ENCODE measurements around the gene FBXL7.

The FBXL7 gene

DNA sequence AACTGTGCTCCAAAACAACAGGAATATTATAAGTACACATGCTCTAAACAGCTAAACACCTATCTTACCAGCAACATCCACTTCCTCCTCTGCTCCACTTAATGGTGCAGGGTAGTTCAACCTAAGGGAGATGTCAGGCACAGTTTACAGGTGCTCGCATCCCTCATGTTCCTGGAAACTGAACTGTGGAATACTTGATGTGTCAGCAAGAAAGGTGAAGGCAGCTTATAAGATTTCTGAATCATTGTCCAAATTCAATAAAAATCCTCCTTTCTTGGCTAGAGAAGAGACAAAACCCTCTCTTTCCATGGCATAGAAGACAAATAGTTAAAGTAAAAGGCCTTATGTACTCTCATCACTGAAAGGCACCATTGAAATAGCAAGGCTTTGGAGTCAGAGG is 272.2 kb downstream of the FBXL7 start:
- DNase-seq (ENCODE audit: low read depth) = no peak

DNA sequence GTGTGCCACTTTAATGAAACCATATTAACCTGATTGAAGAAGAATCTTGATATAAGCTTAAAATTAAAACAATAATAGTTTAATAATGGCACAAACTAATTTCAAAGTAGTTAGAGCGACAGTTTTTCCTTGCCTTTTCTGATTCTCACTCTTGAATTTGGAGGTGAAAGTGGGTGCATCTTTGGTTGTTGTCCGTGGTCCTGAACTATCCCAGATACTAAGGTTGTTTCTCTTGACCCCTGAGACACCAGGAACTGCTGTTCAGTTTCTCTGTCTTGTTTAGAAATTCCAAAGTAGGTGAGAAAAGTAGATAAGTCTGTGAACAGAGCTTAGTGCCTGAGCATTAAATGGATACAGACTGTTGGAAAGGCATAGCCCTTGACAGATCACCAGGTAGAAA is 274.7 kb downstream of the FBXL7 start:
- DNase-seq (ENCODE audit: low read depth) = no peak

DNA sequence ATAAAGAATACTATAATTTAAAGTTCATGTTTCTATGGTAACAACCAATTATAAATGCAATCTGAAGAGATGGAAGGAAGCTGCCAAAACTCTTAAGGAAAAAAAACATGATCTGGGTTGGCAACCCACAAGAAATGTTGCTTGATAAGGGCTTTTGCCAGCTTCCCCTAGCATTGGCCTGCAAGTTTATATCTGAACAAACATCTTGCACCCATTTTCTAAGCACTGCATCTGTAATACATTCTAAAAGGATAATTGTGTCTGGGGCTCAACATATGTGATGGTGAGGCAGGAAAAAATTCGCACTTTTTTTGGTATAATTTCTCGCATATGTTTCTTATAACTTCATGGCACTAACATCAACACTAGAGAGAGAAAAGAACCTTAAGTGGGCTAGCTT is 276.4 kb downstream of the FBXL7 start:
- no peak for DNase-seq (ENCODE audit: low read depth)

DNA sequence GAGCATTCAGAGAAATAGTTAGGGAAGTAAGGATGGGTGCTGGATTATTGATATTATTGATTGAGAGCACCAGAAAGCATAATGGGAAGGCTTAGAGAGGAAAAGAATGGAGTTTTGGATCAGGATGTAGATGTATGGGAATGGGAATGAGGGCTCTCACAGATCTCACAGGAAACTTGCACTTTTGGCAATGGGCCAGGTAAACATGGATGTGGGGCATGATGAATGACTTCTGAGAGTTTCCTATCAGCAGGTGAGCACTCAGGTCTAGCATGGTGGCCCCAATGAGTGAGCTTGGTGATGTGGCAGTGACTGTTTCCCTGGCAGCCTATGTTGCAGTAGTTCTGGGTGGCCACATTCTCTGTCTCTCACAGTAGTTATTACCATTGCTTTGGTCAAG is 283.8 kb downstream of the FBXL7 start:
- DNase-seq (ENCODE audit: low read depth) = no peak

DNA sequence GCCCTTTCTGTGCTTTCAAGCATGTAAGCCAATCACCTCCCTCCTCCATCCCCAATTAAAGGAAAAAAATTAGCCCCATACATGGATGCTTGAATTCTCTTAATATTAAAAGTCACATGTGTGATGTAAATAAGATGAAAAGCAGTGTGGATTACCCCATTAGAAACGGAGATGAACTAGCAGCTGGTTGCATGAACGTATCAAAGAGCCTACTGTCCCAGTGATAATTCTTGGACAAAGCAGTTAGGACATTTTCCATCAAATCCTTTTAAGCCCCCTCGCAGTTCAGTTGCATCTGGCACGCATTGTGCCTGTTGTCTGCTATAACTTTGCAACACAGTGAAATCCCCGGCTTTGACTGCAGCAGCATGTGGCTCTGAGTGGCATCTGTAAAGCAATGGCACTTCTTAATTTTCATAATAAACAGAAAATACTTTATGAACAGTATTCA is 285.6 kb downstream of the FBXL7 start:
- DNase-seq (ENCODE audit: low read depth) = no peak

DNA sequence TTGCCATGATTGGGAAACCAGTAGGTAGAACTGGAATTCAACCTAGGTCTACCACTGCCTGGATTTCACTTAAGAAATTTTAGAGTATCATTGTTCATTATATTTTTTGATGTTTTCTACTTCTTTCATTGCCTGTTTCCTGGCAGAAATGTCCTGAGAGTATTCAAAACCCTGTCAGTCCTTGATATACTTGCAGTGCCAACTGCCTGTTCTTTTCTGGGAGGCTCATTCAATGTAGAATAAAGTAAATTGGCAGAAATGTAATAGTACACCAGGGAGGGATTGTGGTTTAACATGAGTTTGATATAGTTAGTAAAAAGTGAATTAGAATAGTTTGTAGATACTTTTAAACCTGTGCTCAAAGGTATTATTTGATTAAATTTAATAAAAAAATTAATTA is 286.3 kb downstream of the FBXL7 start:
- no peak for DNase-seq (ENCODE audit: low read depth)

DNA sequence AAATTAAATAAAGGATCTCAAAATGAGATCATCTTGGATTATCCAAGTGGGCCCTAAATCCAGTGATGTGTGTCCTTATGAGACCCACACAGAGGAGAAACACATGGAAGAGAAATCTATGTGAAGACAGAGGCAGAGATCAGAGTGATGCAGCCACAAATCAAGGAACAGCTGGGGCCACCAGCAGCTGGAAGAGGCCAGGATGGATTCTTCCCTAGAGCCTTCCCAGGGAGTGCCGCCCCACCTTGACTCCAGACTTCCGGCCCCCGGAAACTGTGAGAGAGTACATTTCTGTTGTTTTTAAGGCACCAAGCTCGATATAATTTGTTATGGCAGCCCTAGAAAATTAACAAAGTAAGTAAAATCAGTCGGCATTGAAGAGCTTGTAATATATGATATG is 286.9 kb downstream of the FBXL7 start:
- no peak for DNase-seq (ENCODE audit: low read depth)

DNA sequence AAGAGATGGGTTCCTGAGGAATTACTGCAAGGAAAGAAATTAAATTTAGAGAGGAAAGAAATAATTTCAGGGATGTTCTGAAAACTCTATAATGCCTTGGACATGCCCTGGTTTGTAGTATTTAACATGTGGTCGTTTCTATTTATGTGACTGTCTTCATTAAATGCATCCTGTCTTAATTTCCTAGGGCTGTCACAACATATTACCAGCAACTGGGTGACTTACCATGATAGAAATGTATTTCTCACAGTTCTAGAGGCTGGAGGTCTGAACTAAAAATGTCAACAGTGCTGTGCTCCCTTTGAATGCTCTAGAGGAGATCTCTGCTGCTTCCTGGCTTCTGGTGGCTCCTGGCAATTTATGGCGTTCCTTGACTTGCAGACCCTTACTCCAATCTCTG is 287.7 kb downstream of the FBXL7 start:
- DNase-seq (ENCODE audit: low read depth) = no peak

DNA sequence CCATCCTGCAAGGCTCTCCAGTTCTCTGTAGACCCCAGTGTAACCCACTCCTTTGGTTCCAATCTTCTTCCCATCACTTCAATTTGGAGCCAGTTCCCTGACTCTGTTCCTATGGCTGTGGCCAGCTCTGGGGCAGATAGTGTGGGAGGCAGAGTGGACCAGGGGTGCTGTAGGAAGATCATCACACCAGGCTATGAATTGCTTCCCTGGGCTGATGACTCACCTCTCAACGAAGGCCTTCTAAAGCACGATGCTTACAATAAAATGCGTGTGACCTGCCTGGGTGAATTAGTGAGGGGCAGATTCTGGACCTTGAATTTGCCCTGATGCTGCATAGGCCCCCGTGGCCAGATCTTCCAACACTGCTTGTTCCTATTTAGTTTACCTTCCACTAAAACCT is 289.7 kb downstream of the FBXL7 start:
- DNase-seq (ENCODE audit: low read depth) = no peak

DNA sequence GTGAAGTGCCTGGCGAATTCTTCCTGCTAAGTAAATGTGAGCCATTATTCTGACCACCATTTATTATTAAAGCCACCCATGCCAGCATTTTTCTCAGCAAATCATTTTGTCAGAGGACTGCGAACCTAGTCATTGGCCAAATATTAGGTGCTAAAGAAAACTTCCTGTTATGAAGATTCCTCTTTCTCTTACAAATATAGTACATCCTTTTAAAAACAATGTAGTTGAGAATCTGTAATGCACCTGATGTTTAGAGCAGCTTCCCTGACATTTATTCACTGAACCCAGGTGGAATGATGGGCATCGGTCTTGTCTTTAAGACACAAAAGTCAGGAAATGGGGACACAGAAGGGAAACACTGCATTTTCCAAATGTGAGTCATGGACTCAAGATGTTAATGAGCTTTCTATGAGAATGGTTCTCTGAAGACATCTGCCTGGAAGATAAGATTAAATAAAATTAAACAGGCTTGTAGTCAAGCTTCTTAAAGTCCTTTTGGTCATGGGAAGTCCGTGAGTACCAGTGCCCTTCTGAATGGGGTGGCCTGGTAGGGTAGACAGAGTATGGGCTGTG is 290.6 kb downstream of the FBXL7 start:
- DNase-seq (ENCODE audit: low read depth) = no peak

DNA sequence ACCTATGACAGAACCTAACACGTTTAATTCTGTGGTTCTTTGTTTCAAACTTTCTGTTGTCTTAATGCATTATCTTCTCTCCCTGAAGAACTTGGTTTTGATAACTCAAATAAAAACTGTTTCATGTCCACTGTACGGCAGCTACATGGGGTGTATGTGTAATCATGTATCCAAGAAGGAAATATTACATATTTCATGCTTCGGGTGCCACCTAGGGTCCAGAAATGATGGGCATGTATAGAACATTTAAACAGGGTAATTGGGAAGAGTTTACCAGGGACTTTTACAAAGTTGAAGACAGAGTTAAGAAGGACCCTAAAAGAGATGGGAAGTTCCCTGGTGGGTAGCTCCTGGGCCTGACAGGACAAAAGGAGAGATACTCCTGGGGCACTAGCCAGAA is 291.3 kb downstream of the FBXL7 start:
- DNase-seq (ENCODE audit: low read depth) = no peak

DNA sequence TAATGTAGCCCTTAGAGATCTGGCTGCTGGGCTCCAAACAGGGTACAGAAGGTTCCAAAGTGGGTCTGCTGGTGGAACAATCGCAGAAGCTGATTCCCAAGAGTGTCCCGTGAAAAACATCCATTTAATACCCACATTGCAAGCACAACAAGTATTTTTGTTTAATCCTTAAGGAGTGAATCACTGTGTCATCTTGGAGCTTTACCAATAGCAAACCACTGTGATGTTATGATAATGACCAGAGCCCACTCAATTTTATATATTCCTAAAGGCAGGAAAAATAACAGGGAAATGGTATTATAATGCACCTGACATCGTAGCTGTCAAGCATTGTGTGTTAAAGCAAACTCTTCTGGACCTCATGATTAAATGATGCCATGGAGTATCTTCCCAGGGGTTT is 291.9 kb downstream of the FBXL7 start:
- no peak for DNase-seq (ENCODE audit: low read depth)

DNA sequence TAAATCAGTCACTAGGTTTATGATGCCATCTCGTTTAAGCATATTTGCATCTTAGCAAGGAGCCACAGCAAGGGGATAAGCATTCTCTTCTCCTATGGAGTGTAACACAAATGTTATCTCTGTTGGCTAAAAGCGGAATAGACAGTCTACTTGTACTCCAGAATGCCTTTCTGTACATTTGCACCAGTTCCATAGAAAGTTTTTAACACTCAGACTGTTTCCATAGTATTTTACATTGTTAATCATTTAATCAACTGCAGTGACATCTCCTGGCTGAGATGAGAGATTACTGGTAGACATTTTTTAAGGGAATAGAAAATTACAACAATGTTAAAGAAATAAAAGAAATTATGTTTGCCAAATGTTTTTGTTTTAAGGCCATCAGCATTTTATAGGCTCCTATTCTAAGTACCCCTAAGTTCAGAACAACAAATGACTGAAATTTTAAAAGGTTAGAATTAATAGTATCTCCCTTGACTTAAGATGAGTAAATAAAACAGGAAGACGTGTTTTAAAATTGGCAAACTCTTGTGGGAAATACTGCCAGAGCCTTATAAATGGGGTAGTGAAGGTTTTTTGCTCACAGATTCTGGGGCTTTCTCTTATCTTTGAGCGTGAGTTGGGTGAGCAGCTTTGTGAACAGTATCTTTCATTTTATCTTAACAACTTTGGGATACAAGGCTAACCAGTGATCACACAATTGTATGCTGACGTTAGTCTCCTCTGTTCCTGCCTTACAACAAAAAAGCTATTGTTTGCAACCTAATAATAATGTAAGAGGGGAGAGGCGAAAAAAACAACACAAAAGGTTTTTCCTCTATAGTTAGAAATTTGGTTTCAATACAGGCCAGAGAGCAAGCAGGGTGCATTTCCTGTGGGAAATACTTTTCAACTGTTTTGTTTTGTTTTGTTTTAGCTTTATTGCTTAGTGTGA is 294.3 kb downstream of the FBXL7 start:
- DNase-seq (ENCODE audit: low read depth) = no peak

DNA sequence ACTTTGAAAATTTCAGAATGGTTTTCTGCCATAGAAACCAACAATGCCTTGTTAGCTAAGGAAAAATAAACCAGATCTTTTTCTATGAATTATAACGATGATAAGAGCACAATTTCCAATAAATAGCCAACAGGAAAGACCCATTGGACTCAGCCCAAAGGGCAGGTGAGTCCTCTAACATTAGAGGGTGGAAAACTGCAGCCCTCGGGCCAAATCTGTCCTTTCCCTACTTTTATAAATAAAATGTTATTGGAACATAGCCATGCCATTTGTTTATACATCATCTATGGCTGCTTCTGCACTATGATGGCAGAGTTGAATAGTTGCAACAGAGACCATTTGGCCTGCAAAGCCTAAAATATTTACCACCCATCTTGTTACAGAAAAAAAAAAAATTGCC is 296.1 kb downstream of the FBXL7 start:
- DNase-seq (ENCODE audit: low read depth) = no peak

DNA sequence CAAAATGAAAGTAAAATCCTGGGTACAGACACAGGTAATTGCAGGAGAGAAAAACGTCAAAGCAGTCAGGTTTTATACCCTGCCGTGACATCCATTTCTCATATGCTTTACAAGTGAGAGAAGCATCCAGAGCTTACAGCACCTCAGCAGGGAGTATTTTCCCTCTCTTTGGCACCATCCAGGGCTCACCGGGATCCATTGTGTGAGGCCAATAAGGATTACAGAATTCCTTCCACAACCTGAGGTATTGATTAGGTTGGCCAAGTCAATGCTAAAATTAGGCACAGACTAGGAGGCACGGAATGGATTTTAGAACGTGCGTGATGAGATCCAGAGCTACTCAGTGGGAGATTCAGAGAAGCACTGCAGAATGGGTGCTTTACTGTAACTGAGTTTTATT is 296.6 kb downstream of the FBXL7 start:
- no peak for DNase-seq (ENCODE audit: low read depth)

DNA sequence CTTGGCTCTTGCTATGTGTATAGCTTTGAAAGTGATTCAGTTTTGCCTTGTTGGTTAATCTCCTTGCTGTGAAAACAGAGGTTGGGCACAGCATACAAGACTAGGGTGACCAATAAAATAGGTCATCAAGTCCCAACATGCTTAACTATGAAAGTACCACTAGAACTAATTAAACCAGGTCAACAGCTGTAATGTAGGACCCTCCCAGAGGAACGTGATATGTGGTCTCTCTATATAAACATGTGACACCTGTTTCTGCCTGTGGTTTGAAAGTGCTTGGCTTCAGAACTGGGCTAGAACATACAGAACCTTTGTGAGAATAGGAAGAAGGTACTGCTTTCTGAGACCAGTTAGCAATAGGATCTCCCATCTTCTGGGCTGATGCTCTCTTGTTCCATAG is 297.1 kb downstream of the FBXL7 start:
- DNase-seq (ENCODE audit: low read depth) = no peak

DNA sequence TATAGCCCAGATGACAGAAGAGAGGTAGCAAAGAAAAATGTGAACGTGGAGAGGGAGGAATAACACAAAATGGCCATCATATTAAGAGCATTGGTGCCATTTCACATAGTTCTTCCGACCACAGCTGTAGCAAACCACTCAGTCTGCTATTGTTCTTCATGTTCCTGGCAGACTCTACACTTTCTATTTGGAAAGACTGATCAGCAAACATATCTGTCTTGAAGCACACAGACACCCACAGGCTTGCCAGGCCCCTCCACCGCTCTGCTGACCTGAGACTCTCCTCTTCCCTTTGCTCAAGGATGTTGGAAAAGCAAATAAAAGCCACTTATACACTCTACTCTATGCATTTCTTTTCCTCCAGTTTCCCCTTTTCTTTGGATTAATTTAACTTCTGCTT is 298.0 kb downstream of the FBXL7 start:
- no peak for DNase-seq (ENCODE audit: low read depth)

DNA sequence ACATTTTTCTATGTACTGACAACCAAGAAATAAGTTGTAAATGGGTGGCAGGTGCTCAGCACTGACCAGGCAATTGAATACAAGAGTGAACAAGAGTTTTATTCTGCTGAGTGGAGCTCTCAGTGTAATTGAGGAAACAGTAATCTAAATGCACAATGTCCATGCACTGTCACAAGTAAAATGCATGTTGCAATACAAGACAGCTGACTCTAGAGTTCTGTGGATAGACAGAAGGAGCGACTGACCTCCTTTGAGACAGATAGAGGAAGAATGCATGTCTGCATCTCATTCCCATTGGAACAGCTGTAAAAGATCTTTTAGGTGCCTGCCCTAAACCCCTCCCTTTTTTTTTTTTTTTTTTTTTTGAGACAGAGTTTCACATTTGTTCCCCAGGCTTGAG is 299.0 kb downstream of the FBXL7 start:
- DNase-seq (ENCODE audit: low read depth) = no peak

DNA sequence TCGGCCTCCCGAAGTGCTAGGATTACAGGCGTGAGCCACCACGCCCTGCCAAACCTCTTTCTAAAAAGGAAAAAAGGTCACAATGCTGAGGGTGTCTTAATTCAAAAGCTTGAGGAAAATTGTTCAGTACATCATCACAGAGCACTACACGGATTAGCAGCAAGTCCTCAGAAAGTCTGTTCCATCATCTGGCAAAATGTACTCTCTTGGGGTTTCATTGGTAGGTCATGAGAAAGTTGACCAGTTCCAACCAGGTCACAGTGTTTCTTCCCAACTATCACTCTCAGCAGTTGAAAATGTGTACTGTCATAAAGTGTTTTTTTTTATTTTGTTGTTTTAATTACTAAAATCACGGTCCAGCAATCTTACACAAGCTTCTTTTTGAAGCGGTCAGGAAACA is 299.6 kb downstream of the FBXL7 start:
- no peak for DNase-seq (ENCODE audit: low read depth)

DNA sequence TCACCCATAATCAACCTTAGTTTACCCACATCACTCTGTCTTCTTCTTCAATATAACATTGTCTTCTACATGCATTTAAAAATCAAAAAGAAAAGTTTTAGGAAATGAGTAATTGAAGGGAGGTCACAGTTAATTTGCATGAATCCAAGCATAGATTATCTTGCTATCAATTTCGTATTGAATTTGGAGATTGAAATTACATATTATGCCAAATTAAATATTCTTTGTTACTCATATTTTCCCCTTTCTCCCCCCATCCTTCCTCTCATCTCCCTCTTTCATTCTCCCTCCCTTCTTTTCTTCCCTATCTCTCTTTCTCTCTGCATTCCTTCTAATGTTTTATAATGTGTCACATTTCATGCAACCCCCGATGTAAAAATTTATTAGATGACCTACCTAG is 303.3 kb downstream of the FBXL7 start:
- DNase-seq (ENCODE audit: low read depth) = no peak

DNA sequence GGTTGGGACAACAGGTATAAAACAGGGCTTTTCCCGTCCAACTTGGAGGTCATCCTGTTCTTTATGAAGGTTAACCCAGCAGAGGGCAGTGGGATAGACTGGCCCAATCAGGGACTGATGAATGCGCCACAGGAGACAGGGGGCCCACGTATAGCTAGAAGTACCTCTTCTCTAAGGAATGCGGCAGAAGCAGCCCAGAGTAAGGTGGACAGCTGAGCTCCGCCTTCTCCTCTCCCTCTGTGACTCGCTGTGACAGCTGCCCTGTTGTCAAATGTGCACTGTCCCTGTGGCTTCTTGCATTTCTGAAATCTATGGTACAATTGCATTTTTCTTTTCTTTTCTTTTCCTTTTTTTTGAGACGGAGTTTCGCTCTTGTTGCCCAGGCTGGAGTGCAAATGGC is 306.6 kb downstream of the FBXL7 start:
- DNase-seq (ENCODE audit: low read depth) = no peak

DNA sequence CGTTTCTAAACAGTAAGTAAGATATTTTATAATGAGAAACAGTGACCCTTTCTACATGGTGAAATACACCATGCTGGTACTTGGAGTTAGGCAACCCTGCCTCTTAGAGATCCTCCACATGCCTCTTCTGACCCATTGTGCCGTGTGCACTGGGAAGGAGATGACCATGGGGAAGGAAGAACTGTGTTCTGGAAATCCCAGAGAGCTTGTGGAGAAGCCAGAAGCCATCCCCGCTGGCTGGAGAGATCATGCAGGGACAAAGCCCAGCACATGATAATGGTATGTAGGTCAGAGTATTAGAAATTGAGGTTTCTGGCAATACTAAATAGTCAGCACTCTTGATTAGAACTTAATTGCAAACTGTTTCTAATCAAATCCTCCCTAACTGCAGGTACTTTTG is 307.3 kb downstream of the FBXL7 start:
- no peak for DNase-seq (ENCODE audit: low read depth)

DNA sequence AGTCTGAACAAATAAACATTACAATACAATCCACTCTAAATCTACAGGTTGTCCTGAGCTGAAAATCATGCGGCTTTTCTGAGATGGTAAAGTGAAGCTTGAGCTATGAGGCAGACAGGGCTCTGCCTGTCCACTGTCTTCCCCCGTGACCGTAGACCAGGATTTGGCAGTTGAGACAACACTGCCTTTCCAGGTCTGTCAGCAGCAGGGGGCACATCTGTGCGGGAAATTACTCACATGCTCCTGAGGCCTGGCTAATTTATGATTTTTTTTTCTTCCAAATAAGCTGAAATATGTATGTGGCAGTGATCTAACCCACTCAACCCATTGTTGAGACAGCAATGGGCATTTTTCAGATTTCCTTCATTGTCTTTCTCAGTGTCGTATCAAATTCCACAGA is 307.9 kb downstream of the FBXL7 start:
- no peak for DNase-seq (ENCODE audit: low read depth)

DNA sequence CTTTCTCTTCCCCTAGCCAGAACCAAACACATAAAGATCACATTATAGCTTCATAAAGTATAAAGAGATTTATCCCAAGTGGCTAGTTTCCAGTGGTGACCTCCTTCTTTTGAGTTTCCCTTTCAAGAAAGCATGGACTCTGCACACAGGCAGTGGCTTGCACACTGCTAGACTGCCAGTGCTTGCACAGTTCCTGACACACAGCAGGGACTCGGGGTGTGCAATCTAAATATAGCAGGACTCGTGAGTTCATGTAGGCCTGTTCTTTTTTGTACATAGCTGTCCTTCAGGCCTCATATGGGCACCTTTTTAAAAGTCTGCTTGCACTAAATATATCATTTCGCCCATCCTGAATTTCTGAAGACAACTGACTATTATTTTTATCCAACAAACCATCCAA is 308.6 kb downstream of the FBXL7 start:
- no peak for DNase-seq (ENCODE audit: low read depth)
